NCI-H2196 (cell line): ENCODE data around the gene ZDHHC24.
A peak's percentile ranks its signal among the peaks of the same experiment; 100 is the strongest.

Experiments
- DNase-seq: peaks from one replicate; lab custom pipeline; 2025; ENCODE audit not compliant: unreplicated experiment; lab: John Stamatoyannopoulos, UW

ZDHHC24 gene

DNA sequence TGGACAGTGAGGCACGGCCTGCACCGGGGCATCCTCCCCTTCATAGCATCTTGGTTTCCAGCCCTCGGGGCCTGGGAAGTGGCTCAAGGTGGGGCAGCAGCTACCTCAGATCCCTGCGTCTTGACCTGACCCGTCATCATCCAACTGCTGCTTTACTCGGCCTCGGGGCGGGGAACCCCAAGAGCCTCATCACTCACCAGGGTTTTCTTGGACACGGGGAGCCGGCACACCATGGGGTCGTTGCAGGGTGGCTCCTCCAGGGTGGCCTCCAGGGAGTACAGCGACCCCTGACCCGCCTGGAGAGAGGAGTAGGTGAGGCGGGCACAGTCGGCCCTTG lies 21.9 kb upstream of the ZDHHC24 start:
- DNase-seq, result no peak

DNA sequence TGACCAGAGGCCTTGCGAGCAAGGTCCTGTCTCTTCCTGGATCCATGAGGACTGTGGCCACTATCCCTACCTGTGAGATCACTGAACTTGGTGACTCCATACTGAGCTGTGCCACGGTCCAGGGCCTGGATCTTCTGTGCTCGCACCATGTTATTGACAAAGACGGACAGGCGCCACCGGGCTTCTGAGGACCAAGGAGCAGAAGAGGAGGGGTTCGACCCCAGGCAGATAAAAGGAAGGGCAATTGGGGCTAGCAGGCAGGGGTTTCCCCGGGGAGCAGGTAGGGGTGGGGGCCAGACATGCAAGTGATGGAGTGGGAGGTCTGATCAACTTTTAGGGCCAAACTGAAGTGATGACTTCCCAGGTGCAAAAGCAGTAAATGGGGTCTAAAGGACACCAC lies 20.4 kb upstream of the ZDHHC24 start:
- no peak for DNase-seq

DNA sequence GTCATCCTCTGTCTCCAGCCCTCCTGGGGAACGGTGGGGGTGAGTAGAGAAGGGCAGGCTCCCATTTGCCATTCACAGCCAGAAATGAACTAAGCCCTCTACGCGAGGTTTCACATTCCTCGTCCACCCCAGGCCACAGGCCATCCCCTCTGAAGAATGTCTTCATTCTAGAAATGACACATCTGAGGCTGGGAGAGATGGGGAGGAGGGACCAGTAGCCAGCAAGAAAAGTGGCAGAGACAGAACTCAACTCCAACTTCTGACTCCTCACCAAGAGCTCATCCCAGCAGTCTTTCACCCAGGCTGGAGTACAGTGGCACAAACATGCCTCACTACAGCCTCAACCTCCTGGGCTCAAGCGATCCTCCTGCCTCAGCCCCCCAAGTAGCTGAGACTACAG lies 19.1 kb upstream of the ZDHHC24 start:
- DNase-seq, result no peak

DNA sequence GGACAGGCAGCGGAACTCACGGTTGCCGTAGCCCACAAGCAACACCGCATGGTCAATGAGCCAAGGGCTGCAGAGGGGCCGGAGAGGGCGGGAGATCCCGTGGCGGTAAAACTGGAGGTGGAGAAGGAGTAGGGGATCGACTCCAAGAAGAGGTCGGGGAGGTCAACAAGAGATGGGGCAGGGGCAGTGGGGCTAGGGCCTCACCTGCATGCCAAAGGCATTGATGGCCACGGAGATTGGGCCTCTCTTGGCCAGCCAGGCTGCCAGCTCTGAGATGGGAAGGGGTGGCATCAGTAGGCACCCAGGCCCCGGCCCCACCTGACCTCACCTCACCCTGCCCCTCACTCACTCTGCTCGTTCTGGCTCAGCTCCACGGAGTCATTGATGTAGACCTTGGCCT lies 18.7 kb upstream of the ZDHHC24 start:
- no peak for DNase-seq

DNA sequence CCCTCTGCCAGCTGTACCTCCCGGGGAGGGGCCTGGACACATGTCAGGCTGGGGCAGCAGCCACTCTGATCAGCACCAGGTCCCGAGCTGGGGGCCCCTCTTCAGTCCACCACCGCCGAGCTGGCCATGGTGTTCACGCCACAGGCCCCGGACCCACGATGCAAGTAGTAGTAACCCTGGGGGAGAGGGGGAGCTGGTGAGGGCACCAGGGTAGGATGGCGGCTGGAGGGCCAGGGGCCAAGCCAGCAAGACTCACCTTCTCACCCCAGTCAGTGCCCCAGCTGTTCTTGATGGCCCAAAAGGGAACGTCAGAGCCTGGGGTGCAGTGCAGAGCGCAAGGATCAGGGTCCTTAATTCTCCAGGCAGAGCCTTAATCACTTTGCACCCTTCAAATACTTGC lies 18.0 kb upstream of the ZDHHC24 start:
- DNase-seq, result no peak

DNA sequence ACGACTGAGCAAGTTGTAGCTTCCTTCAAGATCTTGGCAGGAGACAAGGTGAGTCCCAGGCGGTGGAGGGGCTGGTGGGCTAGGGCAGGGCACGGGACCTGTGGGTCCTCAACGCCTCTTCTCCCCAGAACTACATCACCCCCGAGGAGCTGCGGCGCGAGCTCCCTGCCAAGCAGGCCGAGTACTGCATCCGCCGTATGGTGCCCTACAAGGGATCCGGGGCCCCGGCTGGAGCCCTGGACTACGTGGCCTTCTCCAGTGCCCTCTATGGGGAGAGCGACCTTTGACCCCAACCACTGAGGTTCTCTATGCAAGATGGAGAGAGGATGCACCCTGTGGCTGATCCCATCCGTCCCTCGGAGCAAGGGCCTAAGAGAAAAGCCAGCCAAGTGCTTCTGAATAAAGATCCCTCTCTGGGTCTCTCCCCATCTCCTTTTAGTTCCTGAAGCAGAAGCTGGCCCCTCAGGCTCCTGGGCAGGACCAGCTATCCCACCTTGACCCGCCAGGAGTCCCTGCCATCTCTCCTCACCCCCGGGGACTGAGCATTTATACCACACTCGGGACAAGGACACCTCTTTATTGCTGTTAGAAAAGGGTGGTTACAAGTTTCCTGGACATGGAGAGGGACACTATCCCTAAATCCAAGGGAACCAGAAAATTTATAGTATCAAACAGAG lies 17.2 kb upstream of the ZDHHC24 start:
- no peak for DNase-seq

DNA sequence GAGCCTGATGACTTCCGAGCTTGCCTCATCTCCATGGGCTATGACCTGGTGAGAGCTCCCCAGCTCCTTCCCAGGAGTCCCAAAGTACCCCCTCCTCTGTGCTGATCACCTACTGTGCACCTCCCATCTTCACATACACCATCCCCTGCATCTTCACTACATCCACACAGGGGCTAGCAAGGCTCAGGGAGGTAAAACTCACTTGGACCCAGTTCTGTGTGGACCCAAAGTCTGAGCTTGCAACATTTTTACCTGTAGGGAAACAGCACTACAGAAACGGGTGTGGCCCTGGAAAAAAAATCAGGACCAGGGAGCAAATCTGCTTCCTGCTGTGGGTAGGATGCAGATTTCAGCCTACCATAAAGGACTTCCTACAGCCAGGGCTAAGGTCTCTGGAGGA lies 16.4 kb upstream of the ZDHHC24 start:
- DNase-seq, result no peak

DNA sequence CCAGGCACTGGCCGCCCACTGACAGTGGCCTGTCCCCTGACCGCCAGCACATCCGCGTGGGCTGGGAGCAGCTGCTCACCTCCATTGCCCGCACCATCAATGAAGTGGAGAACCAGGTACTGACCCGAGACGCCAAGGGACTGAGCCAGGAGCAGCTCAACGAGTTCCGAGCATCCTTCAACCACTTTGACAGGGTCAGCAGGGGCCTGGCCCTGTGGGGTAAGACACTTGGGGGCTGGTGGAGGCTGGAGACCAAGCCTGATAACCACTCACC lies 16.1 kb upstream of the ZDHHC24 start:
- DNase-seq, result no peak

DNA sequence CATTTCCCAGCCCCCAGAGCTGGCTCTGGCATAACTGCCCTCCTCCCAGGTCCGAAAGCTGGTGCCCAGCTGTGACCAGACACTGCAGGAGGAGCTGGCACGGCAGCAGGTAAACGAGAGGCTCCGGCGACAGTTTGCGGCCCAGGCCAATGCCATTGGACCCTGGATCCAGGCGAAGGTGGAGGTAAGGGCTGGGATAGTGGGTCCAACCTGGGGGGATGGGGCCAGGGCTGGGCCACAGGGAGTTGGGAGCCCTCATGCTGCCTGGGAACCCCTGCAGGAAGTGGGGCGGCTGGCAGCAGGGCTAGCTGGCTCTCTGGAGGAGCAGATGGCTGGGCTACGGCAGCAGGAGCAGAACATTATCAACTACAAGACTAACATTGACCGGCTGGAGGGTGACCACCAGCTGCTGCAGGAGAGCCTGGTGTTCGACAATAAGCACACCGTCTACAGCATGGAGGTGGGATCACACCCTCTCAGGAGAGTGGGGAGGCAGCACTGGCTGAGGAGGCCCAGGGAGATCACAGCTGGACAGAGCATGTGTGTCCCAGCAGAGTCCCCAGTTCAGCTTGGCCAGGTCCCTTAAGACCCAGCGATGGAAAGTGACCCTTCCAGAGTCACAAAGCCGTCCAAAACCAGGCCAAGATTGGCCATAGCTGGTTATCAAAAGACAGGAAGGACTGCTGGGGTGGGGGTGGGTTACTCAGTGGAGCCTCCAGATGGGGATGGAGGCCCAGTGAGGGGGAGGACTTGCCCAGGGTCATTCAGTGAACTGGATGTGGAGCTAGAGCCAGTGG lies 15.5 kb upstream of the ZDHHC24 start:
- no peak for DNase-seq

DNA sequence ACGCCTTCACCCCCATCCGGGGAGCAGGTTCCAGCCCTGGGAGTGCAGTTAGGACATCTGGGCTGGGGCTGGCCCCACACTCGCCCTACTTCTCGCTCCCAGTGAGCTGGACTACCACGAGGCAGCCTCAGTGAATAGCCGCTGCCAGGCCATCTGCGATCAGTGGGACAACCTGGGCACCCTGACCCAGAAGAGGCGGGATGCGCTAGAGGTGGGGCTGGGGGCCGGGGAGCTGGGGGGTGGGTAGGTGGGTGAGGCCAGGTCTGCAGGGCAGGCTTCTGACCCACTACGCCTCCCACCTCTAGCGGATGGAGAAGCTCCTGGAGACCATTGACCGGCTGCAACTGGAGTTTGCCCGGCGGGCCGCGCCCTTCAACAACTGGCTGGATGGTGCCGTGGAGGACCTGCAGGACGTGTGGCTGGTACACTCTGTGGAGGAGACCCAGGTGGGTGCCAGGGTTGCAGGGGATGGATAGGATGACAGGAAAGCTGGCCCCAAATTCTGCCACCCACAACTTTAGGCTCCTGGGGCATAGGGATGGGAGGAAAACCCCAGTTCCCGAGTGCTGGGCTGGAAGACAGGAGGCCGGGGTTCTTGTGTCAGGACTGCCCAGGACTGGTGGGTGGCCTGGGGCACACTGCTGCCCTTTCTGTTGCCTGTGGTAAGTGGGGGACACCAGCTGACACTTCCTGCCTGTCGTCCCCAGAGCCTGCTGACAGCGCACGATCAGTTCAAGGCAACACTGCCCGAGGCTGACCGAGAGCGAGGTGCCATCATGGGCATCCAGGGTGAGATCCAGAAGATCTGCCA lies 14.2 kb upstream of the ZDHHC24 start:
- DNase-seq, result no peak

DNA sequence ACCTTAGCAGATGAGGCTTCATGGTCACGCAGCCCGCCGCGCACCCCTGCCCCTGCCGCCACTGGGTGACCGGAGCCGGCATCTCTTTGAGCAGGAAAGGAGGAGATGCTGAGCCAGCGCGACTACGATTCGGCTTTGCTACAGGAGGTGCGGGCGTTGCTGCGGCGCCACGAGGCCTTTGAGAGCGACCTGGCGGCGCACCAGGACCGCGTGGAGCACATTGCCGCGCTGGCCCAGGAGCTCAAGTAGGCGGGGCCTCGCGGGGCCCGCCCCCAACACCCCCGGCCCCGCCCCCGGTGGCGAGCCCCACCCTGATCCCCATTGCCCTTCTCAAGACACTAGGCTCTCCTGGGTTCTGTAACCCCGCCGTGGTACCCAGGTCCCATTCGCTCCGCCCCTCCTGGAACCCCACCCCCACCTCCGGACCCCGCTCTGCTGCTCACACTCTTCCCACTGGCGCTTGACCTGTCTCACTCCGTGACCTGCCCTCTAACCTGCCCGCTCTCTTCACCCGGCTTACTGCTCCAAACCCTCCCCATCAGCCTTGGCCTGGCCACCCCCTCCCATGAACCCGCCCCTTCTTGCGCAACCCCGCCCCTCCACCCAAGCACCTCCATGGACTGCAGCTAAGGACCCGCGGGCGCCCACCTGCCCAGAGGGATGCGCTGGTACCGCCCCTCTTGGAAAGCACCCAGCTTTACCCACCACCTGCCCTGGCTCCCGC lies 13.5 kb upstream of the ZDHHC24 start:
- no peak for DNase-seq

DNA sequence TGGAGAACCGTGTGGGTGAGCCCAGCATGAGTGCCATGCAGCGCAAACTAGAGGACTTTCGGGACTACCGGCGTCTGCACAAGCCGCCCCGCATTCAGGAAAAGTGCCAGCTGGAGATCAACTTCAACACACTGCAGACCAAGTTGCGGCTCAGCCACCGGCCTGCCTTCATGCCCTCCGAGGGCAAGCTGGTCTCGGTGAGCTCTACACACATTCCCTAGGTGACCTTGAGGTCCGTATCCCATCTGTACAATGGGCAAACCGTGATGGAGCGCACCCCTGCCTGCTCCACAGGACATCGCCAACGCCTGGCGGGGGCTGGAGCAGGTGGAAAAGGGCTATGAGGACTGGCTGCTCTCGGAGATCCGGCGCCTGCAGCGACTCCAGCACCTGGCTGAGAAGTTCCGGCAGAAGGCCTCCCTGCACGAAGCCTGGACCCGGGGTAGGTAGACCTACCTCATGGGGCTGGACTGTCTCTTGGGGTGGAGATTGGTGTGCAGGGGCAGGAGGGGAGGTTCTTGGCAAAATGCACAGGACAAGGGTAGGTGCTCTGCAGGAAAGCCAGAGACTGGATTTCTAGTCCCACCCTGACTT lies 12.0 kb upstream of the ZDHHC24 start:
- no peak for DNase-seq

DNA sequence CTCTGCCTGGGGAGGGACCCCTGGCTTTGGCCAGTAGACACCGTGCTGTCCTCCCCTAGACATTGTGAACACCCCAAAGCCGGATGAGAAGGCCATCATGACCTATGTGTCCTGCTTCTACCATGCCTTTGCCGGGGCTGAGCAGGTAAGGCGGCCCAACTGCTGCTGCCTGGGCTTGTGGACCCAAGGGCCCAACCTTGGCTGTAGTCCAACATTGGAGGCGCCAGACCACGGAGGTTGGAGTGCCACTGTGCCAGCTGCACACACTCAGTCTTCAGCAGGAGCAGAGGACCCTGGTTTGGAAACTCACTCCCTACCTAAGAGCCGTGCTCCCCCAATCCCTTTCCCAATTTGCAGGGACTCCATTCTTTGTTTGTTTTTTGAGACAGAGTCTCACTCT lies 10.2 kb upstream of the ZDHHC24 start:
- peak; percentile 27 for DNase-seq

DNA sequence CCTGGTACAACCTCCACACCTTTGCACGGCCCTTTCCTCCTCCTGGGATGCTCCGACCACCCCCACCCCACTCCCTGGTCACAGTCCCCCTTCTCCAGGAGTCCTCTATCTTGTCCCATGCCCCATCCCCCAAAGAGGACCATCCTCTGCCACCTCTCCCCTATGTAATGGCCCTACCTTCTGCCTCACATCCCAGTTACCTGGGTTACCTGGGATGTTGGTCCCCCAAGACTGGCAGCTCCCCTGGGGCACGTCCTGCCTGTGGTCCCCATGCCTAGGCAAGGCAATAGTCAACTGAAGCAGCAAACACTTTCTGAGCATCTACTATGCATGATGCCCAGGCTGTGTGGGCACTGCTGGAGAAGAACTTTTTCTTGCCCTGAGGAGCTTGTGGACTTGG lies 9.6 kb upstream of the ZDHHC24 start:
- DNase-seq, result no peak

DNA sequence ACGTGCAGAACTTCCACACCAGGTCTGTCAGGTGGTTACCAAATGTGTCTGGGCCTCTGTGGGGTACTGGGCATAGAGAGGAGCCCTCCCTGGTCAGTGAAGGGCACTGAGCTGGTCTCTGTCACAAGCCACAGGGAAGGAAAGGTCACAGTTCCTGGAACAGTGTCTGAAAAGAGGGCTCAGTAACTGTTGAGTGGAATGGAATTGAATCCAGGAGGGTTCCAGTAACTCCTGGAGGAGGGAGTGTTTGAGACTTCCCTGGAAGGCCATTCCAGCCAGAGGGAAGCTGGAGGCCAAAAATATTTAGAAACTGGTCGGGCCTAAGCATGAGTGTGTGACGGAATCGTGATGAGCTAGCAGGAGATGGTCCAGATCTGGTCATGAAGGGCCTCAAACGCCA lies 8.8 kb upstream of the ZDHHC24 start:
- DNase-seq, result no peak

DNA sequence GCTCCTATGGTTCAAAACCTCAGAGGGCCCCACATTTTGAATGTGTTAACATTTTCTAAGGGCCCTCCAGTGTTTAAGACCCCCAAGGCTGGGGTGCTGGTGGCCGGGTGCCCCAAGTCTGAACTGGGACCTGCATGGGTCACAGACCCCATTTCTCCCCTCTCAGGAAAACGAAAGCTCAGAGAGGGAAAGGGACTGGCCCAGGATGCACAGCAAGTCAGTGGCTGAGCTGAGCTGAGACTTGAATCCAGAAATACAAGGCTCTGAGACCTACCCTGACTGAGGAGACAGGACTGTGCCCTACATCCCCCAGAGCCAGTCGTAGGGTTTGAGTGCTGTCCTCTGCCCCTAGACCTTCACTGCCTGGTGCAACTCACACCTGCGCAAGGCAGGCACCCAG lies 5.0 kb upstream of the ZDHHC24 start:
- DNase-seq, result no peak

DNA sequence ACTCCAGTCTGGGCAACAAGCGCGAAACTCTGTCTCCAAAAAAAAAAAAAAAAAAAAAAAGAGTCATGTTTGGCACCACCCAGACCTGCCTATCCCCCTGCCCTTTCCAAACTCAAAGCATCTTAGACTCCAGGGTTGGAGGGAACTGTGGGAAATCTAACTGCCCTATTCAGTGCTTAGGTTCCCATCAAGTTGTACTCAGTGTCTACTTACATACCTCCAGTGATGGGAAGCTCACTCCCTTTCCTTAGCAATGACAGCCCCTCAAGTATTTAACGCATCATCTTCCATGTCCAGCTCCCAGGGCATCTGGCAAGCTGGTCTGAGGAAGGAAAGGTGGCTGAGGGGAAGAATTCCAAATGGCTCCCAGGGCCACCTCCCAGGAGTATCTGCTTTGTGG lies 3.8 kb upstream of the ZDHHC24 start:
- no peak for DNase-seq

DNA sequence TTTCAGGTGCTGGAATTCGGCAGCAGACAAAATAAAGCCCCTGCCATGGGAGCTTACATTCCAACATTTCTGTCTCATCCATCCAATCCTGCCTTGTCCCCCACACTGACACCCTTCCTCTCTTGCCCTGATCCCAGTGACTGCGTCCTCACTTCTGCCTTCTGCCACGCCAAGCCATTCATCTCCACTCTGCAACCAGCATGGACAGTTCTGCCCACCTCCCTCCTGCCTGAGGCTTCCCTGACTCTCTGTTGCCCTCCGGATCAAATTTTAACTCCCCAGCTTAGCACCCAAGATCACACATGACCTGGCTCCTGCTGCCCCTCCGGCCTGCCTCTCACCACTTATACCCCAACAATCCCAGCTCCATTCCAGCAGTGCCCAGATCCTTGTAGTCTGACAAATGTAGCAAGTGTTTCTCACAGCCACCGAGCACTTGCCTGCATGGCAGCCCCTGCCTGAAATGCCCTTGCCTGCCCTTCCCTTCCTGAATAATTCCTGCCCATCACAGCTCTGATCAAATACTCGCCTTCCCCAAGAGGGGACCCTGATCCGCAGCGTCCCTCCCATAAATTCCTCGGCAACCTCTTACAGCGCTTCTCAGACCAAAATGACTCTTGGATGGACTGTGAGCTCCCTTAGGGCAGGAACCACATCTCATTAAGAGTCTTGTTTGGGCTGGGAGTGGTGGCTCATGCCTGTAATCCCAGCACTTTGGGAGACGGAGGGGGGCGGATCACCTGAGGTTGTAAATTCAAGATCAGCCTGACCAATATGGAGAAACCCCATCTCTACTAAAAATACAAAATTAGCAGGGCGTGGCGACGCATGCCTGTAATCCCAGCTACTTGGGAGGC lies 3.2 kb upstream of the ZDHHC24 start:
- DNase-seq, result no peak

DNA sequence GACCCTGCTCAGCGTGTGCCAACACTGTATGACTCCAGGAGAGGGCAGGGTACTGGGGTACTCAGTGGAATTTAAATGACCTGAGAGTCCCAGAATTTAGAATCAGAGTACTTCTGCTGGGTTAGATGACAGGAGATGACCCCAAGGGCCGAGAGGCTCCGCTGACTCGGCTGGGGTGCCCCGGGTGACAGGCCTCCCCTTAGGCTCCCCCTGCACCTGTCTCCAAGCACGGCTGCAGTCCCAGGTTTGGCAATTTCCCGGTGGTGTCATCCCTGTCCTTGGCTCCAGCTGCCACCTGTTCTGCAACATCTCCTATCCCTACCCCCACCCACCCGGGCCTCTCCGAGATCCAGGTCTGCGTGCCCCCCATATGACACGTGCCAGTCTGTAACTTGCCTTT lies 2.2 kb upstream of the ZDHHC24 start:
- DNase-seq, result no peak

DNA sequence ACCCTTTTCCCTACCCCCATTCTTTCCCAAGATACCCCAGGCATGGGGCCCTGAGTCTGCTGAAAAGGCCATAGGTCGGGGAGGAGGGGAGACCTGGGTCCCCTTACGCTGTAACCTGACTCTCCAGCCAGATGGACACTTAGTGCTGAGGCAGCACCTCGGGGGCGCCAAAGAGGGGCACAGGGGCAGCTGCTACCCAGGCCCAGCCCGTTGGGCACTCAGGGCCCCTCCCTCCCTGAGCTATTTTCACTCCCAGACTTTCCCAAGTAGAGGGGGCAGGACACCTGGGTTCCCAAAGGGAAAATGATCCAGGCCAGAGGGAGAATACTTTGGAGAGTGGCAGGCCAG lies 1.8 kb upstream of the ZDHHC24 start:
- DNase-seq, result no peak
